Ishikawa (cell line): ENCODE results near the gene MPDZ.

Experiments
- CEBPB ChIP-seq: IDR thresholded peaks from 2 replicates; pipeline ENCODE4 v1.6.1; 2012
- CREB1 ChIP-seq: IDR thresholded peaks from 2 replicates; pipeline ENCODE4 v1.6.1; 2012; ENCODE audit warnings: low read depth
- EGR1 ChIP-seq: IDR thresholded peaks from 2 replicates; pipeline ENCODE4 v1.6.1; 2012
- EP300 ChIP-seq: IDR thresholded peaks from 2 replicates; pipeline ENCODE4 v1.6.1; 2012; ENCODE audit warnings: borderline replicate concordance
- FOXM1 ChIP-seq: IDR thresholded peaks from 2 replicates; pipeline ENCODE4 v1.6.1; 2012; ENCODE audit warnings: low read depth, borderline replicate concordance
- MAX ChIP-seq: IDR thresholded peaks from 2 replicates; pipeline ENCODE4 v1.6.1; 2012
- NFIC ChIP-seq: IDR thresholded peaks from 2 replicates; pipeline ENCODE4 v1.6.1; 2012
- RAD21 ChIP-seq: IDR thresholded peaks from 2 replicates; pipeline ENCODE4 v1.6.1; 2012; ENCODE audit warnings: low read depth
- REST ChIP-seq: IDR thresholded peaks from 2 replicates; pipeline ENCODE4 v1.6.1; 2012; ENCODE audit warnings: low read depth, mild to moderate bottlenecking
- TAF1 ChIP-seq: IDR thresholded peaks from 2 replicates; pipeline ENCODE4 v1.6.1; 2012; ENCODE audit warnings: low read depth, mild to moderate bottlenecking
- TCF12 ChIP-seq: IDR thresholded peaks from 2 replicates; pipeline ENCODE4 v1.6.1; 2012; ENCODE audit warnings: low read depth
- TEAD4 ChIP-seq: IDR thresholded peaks from 2 replicates; pipeline ENCODE4 v1.6.1; 2012
- USF1 ChIP-seq: IDR thresholded peaks from 2 replicates; pipeline ENCODE4 v1.6.1; 2012
- YY1 ChIP-seq: IDR thresholded peaks from 2 replicates; pipeline ENCODE4 v1.6.1; 2012; ENCODE audit warnings: low read depth
- ZBTB7A ChIP-seq: IDR thresholded peaks from 2 replicates; pipeline ENCODE4 v1.6.1; 2012; ENCODE audit warnings: low read depth

Gene MPDZ

GRCh38 chr9:13295556-13295955 is 16.1 kb upstream of the MPDZ start:
- no peak for TF ChIP-seq CREB1
- TF ChIP-seq FOXM1 = no peak
- no peak for TF ChIP-seq YY1
- no peak for TF ChIP-seq EP300
- TF ChIP-seq TCF12 = no peak
- no peak for TF ChIP-seq CEBPB
- no peak for TF ChIP-seq EGR1
- no peak for TF ChIP-seq USF1
- TF ChIP-seq MAX = no peak
- TF ChIP-seq NFIC = no peak
- TF ChIP-seq ZBTB7A = no peak
- no peak for TF ChIP-seq TEAD4
- TF ChIP-seq RAD21 = no peak
- no peak for TF ChIP-seq REST
- TF ChIP-seq TAF1 = no peak

GRCh38 chr9:13292782-13293181 is 13.3 kb upstream of the MPDZ start:
- no peak for TF ChIP-seq MAX
- TF ChIP-seq USF1 = no peak
- TF ChIP-seq ZBTB7A = no peak
- no peak for TF ChIP-seq YY1
- TF ChIP-seq CEBPB = no peak
- no peak for TF ChIP-seq TAF1
- TF ChIP-seq REST = no peak
- TF ChIP-seq TEAD4 = no peak

- no peak for TF ChIP-seq TAF1
- no peak for TF ChIP-seq RAD21
Measured at GRCh38 chr9:13292158-13292557, 12.7 kb upstream of the MPDZ start.

- TF ChIP-seq FOXM1 (no peak), EP300 (no peak), TEAD4 (no peak), NFIC (no peak), REST (no peak), TAF1 (no peak), ZBTB7A (no peak), EGR1 (no peak), CEBPB (no peak), USF1 (no peak)
Measured at GRCh38 chr9:13291718-13292117, 12.2 kb upstream of the MPDZ start.

- TF ChIP-seq YY1 (no peak), REST (no peak), TAF1 (no peak), CREB1 (no peak), EGR1 (no peak), USF1 (no peak), CEBPB (no peak), MAX (no peak), RAD21 (no peak), TEAD4 (no peak), FOXM1 (no peak), EP300 (no peak), NFIC (no peak)
Measured at GRCh38 chr9:13284011-13284410, 4.5 kb upstream of the MPDZ start.
